ENCODE results near the gene ALDH1L2.

The ALDH1L2 gene

GRCh38 chr12:104975587-104976343, 108.5 kb downstream of the ALDH1L2 start:
- DNase-seq = no peak

GRCh38 chr12:104974626-104975290, 109.5 kb downstream of the ALDH1L2 start:
- no peak for DNase-seq

- no peak for DNase-seq
These were observed 111.0 kb downstream of the ALDH1L2 start for GRCh38 chr12:104973250-104973649.

GRCh38 chr12:104971306-104971705, 113.0 kb downstream of the ALDH1L2 start:
- DNase-seq = no peak
